HG03025 (cell line): ENCODE measurements around the gene ADGRB2.
A peak's percentile ranks its signal among the peaks of the same experiment; 100 is the strongest.

ENCODE experiments used
- ATAC-seq: cut with Tn5 transposase; IDR thresholded peaks from one replicate; pipeline ENCODE4 v1.9.1; 2021; ENCODE audit warnings: mild to moderate bottlenecking, moderate library complexity; ENCODE audit not compliant: unreplicated experiment, low FRiP score

ADGRB2 gene

DNA sequence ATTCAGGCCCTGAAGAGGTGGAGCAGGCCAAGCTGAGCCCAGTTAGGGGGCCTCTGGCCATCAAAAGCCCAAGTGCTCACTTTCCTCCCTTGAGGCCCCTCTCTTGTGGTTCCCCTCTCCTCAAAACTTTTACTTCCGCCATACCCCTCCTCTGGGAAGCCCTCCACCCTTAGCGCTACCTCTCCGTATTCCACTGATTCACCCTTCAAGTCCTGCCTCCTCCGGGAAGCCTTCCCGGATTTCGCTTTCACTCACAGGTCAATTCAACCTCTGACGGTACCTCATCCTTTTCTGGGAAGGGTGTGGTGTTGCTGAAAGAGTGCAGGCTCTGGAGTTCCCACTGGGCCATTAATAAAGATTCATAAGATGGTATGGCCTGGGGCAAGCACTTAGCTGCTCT lies 32.6 kb upstream of the ADGRB2 start:
- no peak for ATAC-seq

GRCh38 chr1:31795801-31796621 lies 31.9 kb upstream of the ADGRB2 start:
- ATAC-seq, result no peak

DNA sequence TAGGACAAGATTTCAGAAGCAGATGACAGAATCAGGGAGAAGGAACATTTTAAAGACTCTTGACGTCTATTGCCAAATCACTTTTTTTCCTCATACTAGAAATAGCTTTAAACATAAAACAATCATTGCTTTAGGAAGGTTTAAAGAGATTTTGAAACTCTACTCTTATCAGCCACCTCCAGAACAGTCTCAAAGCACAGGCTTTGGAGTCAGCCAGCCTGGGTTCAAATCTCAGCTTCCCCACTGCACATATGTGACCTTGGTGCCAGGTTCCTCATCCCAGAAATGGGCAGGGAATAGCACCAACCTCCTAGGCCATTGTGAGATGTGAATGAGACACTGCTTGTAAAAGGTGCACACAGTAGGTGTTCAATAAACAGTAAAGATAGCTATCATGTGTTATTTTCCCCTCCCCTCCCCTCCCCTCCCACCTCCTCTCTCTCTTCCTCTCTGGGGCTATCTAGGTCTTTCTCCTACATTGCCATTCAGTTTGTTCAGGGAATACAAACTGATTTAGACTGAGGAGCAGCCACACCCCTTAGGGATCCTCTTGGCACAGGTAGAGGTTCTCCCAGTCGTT lies 31.0 kb upstream of the ADGRB2 start:
- no peak for ATAC-seq

DNA sequence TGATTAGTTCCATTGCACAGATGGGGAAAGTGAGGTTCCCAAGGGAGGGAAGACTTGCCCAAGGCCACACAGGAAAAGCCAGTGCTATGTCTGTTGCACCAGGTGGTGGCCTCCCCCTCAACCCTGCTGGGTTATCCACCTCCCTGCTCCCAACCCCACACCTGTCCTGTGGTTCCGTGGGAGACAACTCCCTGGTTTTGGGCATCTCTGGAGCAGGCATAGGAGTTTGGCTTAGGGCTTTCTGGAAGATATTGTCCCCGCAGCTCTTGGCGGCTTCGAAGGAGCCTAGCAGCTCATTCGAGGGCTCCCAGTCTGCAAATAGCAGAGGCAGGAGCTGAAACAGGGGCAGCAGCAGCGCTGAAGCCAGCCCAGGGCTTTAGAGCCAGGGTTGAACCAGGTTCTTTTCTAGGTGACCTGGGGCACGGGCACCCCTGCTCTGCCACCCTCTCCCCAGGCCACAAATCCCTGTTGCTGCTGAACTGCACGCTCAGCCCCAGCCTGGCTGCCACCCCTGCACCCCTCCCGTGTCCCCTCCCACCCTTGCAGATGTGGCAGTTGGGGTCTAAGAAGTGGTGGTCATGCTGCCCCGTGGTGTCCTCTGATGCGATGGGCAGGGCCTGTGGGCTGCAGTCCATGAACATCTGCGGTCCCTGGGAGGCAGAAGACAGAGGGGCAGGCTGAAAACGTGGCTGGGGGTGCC lies 29.6 kb upstream of the ADGRB2 start:
- no peak for ATAC-seq

- ATAC-seq, result no peak
Measured at GRCh38 chr1:31793086-31793485, 28.9 kb upstream of the ADGRB2 start.

GRCh38 chr1:31792541-31792940 lies 28.4 kb upstream of the ADGRB2 start:
- no peak for ATAC-seq

- ATAC-seq, result no peak
Measured at GRCh38 chr1:31792116-31792515, 28.0 kb upstream of the ADGRB2 start.

GRCh38 chr1:31791131-31791858 lies 27.2 kb upstream of the ADGRB2 start:
- no peak for ATAC-seq

DNA sequence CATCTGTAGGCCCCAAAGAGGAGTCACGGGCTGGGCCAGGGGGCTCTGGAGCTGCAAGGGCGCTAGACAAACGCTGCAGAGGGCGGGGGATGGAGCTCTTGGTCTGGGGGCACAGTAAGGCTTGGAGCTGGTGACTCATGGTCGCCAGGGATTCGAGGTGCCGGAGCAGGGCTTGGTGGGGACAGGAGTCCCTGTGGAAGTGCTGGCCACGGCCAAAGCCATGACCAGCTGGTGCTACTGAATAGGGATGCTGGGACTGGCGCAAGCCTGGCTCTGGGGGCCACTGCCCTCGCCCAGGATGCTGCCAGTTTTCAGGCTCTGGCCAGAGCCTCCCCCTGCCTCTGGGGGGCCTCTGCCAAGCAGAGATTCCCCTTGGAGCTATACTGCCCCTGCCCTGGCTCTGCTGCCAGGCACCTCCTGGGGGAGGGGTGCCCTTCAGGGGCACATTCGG lies 26.5 kb upstream of the ADGRB2 start:
- ATAC-seq, result no peak

- no peak for ATAC-seq
Measured at GRCh38 chr1:31790140-31790539, 26.0 kb upstream of the ADGRB2 start.

DNA sequence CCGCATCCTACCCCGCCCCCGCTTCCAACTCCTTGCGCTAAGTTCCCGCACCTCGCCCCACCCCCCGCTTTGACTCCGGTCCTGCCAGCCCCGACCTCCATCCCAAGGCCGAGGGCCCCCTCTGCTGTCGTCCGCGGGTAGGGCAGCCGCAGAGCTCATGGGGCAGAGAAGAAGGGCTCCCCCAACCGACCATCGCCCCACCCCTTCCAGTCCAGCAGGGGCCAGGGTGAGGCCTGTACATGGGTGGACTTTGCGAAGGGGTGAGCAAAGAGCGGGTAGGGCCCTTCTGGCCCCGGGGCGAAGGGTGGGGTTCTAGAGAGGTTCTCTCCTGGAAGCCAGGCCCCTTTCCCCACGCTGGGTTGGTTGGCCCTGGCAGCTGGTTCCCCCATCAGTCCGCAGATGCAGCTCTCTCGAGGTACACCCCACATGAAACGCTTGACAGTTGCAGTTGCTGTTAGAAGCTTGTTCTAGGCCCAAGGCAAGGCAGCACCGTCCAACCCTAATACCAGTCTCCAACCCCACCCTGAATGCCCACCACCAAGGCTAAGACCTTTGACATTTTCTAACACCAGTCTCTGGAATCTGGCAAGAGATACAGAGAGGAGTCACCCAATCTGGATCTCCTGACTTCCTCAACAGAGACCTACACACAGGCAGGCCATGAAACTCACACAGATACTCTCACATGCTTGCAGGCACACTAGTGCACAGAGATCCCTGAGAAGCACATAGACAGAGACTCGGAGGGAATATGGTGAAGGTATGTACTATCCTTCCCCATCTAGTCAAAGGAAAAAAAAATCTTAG lies 25.3 kb upstream of the ADGRB2 start:
- ATAC-seq, result peak; percentile 23

- peak; percentile 22 for ATAC-seq
Measured at GRCh38 chr1:31788825-31789256, 24.7 kb upstream of the ADGRB2 start.

DNA sequence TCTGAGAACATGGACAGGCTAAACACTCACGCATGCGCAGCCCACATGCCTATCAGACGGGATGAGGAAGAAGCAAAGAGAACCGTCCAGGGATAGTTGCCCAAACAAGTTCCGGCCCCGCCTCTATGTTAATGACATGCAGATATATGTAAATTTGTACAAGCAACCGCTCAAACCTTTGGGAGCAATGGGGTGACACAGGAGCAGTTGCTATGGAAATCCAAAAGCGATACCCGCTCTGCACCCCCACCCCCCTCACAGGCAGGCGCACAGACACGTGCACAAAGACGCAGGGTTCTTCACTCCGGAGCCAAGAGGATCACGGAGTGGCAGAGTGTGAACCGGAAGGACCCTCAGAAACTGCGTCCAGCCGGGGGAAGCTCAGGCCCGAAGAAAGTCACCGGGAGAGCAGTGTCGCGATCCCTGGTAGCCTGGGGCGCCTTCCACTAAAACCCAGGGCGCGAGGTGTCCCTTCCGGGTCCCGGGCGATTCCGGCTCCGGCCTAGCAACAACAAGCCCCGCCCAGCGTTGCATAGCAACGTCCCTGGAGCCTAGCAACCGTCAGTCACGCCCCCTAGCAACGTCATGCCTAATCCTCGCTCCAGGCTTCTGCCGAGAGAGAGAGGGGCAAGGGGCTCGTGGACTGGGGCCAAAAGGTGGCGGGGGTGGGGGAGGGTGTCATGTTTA lies 24.1 kb upstream of the ADGRB2 start:
- ATAC-seq, result peak; percentile 63

DNA sequence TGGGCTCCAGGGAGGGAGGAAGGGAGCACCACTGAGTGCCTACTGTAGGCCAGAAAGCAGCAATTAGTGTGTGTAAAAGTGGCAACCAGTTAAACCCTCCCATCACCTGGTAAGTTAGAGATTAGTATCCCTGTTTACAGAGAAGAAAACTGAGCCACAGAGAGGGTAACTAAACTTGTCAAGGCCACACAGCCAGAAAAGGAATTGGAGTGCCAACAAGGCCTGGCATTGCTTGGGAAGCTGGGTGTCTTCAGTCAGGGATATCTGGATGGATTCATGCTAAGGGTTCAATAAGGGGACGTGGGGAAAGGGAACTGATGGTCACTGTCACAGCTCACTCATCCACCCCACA lies 23.6 kb upstream of the ADGRB2 start:
- ATAC-seq, result no peak

- no peak for ATAC-seq
Measured at GRCh38 chr1:31787261-31787660, 23.1 kb upstream of the ADGRB2 start.

- no peak for ATAC-seq
Measured at GRCh38 chr1:31786366-31787060, 22.4 kb upstream of the ADGRB2 start.

DNA sequence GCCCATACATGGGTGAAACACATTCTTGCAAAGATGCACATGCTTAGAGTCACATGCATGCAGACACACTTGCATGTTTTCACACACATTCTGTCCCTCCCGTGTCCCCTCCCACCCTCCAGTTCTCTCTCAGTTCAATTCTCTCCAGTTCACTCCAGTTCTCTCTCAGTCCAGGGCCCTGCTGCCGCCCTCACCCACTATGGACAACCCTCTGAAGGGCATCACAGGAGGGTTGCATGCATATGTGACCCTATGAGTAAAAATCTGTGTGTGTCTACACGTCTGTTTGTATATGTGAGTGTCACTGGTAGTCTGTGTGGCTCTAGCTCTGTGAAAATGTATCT lies 21.8 kb upstream of the ADGRB2 start:
- no peak for ATAC-seq

DNA sequence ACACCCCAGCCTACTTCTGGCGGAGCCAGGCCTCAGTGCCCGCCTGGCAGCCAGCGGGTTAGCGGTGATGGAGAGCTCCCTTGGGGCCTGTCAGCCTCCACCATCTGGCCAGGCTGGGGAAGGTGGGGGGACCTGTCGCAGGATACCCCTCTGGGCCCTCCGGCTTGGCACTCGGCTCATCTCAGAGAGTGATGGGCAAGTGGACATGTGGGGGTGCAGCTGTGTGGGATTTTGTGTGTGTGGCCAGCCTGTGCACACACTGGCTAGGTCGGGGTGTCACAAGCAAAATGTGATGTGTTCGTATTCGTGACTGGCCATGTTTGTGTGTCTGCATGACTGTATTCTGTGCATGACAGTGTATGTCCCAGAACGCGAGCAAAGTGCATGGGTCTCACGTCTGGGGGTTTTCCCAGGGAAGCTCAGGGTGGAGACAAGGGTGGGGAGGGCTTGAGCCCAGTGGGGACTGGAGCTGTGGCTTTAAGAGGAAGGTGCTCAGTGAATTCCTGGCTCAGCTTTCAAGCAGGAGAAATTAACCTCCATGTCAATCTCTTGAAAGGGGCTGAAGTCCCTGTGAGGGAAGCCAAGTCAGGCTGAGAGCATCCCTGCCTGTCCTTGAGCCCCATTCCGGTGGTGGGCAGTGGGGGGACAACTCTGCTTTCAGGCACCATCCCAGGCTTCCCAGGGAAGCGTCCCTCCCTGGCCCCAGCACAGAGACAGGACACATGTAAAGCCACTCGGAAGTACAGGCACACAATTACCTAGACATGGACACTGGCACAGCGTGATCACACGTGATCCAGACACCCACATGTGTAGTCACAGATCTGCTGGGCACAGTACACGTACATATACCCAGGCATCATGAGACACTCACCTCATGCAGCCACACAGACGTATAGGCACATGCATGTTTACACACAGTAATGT lies 21.1 kb upstream of the ADGRB2 start:
- ATAC-seq, result no peak
